Nephron (organoid): Measurements from ENCODE around the gene CST5.
A peak's percentile ranks its signal among the peaks of the same experiment; 100 is the strongest.

ENCODE experiments used
- H3K27ac Mint-ChIP-seq, 3 experiments: 2 replicates each; pipeline ENCODE4 v1.8.0; 2020; ENCODE audit warnings: mixed read lengths in 3 of 3, mild to moderate bottlenecking in 2 of 3, moderate library complexity in 1 of 3
- H3K27me3 Mint-ChIP-seq: 2 replicates; pipeline ENCODE4 v1.8.0; 2021; ENCODE audit warnings: low read depth, mild to moderate bottlenecking, moderate library complexity, mixed read lengths
- H3K36me3 Mint-ChIP-seq: 2 replicates; pipeline ENCODE4 v1.8.0; 2020; ENCODE audit warnings: low read depth, mixed read lengths
- H3K4me1 Mint-ChIP-seq: 2 replicates; pipeline ENCODE4 v1.8.0; 2020; ENCODE audit warnings: mixed read lengths
- H3K4me3 Mint-ChIP-seq, 3 experiments: 2 replicates each; pipeline ENCODE4 v1.8.0; 2020; ENCODE audit warnings: mild to moderate bottlenecking in 3 of 3, mixed read lengths in 3 of 3, moderate library complexity in 2 of 3
- H3K9me3 Mint-ChIP-seq: 2 replicates; pipeline ENCODE4 v1.8.0; 2020; ENCODE audit warnings: mixed read lengths
- TF ChIP-seq, protein P1 (sequence below), 3 experiments: fragments of 200-600 bp; sonication (generic); IDR thresholded peaks; one replicate each; pipeline ENCODE4 v1.5.0; 2021; ENCODE audit warnings: antibody characterized with exemption in 3 of 3; ENCODE audit not compliant: unreplicated experiment in 3 of 3

Gene CST5

DNA sequence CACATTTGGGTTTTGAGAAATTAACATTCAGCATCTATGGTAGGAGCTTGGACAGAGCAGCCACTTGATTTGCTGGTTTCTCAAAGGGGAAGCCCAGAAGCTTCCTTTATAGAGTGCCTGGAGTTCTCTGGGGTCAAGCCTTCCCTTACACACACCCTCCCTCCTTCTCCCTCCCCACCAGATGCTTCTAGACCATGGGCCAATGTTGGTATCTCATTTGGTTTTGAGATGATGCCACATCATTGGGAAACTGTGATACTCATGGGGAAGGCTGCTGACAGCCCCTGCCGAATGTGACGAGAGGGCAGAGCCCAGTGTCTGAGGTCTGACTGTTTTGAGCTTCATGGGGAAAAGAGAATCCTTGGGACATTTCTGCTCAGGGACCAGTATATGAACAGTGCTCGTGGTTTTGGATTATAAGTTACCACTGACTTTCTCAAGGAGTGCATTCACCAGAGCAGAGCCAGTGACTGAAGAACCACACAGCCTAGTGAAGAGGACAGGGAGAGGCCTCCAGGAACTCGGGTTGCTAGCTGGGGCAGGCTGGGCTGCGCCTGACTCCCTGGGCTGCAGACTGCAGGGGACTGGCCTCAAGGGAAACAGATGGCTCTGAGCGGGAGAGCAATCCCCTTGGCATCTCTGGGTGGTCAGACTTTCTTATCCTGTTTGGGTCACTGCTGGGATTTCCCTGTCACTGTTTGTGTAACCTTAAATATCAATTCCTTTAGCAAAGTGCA, 46.4 kb upstream of the CST5 start:
- no peaks in the 10 kb centered on the region for H3K9me3 Mint-ChIP-seq
- H3K36me3 Mint-ChIP-seq, result no peaks in the 10 kb centered on the region
- H3K27ac Mint-ChIP-seq, result no peak overlapping the region
- TF ChIP-seq, protein P1, sequence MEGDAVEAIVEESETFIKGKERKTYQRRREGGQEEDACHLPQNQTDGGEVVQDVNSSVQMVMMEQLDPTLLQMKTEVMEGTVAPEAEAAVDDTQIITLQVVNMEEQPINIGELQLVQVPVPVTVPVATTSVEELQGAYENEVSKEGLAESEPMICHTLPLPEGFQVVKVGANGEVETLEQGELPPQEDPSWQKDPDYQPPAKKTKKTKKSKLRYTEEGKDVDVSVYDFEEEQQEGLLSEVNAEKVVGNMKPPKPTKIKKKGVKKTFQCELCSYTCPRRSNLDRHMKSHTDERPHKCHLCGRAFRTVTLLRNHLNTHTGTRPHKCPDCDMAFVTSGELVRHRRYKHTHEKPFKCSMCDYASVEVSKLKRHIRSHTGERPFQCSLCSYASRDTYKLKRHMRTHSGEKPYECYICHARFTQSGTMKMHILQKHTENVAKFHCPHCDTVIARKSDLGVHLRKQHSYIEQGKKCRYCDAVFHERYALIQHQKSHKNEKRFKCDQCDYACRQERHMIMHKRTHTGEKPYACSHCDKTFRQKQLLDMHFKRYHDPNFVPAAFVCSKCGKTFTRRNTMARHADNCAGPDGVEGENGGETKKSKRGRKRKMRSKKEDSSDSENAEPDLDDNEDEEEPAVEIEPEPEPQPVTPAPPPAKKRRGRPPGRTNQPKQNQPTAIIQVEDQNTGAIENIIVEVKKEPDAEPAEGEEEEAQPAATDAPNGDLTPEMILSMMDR (IDR thresholded peaks at IDR 0.05; ENCODE audit: unreplicated experiment in 3 of 3), result no peak
- H3K27me3 Mint-ChIP-seq, result peaks cover 5% of the 10 kb centered on the region
- H3K4me3 Mint-ChIP-seq, result no peak overlapping the region
- peaks cover 6% of the 10 kb centered on the region for H3K4me1 Mint-ChIP-seq

DNA sequence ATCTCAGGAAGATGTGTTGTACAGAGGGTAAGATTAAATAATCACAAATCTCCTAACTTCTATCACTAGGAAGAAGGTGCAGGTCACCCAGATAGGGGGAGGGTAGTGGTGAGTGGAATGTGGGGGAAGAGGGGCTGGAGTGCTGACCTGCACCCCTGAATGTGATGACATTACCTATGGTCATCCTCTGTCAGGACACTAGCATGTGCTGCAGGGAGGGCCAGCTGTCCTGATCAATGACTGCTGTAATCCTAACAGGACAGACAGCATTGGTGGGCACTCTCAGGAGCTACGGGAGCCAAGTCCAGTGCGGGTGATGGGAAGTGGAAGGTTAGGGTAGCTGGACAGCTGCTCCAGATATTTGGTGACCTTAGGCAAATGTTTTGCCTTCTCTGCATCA, 45.2 kb upstream of the CST5 start:
- TF ChIP-seq, protein P1 (IDR thresholded peaks at IDR 0.05; ENCODE audit: unreplicated experiment in 3 of 3), result no peak
- peaks cover 15% of the 10 kb centered on the region for H3K4me1 Mint-ChIP-seq
- H3K27me3 Mint-ChIP-seq, result peaks cover 5% of the 10 kb centered on the region
- H3K27ac Mint-ChIP-seq, result no peak overlapping the region
- no peaks in the 10 kb centered on the region for H3K36me3 Mint-ChIP-seq
- H3K4me3 Mint-ChIP-seq, result no peak overlapping the region
- H3K9me3 Mint-ChIP-seq, result no peaks in the 10 kb centered on the region

DNA sequence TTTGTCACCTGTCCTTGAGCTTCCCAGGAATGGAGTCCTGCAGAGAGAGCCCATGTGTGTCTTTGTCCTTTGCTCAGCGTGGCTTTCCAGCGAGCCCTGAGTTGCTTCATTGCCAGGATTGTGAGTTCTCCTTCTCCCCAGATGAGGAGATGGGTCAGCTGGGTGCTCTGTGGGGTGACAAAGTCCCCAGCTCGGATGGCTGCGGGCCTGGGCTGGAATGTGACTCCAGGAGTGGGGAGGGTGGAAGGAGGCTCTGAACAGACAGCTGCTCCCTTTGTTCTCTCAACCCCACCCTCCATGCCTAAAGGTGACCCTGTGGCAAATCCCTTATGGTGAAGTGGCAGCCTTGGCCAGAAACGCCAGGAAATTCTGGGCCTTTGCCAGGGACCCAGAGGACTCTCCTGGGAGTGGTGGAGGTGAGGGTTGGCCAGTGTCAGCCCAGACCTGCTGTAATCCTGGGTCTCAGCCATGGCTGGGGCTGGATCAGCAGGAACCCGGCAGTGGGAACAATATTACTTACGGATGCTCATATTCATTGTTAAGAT, 44.4 kb upstream of the CST5 start:
- Mint-ChIP-seq H3K27ac (no peak overlapping the region), H3K4me1 (peaks cover 15% of the 10 kb centered on the region), H3K4me3 (no peak overlapping the region), H3K9me3 (no peaks in the 10 kb centered on the region), H3K27me3 (peaks cover 5% of the 10 kb centered on the region), H3K36me3 (no peaks in the 10 kb centered on the region)
- TF ChIP-seq, protein P1 (IDR thresholded peaks at IDR 0.05; ENCODE audit: unreplicated experiment in 3 of 3), result no peak

DNA sequence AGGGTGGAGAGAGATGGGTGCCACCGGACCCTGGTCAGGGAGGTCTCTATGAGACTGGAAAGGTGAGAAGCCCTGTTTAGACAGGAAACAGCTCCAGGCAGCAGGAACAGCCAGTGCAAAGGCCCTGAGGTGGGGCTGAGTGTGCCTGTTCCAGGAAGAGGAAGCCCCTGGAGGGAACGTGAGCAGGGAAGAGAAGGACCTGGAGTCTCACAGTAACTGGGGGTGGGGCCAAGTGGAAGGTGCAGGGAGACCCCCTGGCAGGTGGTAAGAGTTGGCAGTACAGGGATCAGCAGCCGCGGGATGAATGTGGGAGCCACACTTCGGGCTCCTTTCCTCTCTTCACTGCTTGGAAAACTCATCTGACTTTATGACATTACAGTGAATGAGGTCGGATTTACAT, 43.8 kb upstream of the CST5 start:
- Mint-ChIP-seq H3K27me3 (peaks cover 5% of the 10 kb centered on the region), H3K4me3 (no peak overlapping the region), H3K27ac (no peak overlapping the region), H3K9me3 (no peaks in the 10 kb centered on the region), H3K36me3 (no peaks in the 10 kb centered on the region), H3K4me1 (peaks cover 17% of the 10 kb centered on the region)
- TF ChIP-seq, protein P1 (IDR thresholded peaks at IDR 0.05; ENCODE audit: unreplicated experiment in 3 of 3), result no peak

DNA sequence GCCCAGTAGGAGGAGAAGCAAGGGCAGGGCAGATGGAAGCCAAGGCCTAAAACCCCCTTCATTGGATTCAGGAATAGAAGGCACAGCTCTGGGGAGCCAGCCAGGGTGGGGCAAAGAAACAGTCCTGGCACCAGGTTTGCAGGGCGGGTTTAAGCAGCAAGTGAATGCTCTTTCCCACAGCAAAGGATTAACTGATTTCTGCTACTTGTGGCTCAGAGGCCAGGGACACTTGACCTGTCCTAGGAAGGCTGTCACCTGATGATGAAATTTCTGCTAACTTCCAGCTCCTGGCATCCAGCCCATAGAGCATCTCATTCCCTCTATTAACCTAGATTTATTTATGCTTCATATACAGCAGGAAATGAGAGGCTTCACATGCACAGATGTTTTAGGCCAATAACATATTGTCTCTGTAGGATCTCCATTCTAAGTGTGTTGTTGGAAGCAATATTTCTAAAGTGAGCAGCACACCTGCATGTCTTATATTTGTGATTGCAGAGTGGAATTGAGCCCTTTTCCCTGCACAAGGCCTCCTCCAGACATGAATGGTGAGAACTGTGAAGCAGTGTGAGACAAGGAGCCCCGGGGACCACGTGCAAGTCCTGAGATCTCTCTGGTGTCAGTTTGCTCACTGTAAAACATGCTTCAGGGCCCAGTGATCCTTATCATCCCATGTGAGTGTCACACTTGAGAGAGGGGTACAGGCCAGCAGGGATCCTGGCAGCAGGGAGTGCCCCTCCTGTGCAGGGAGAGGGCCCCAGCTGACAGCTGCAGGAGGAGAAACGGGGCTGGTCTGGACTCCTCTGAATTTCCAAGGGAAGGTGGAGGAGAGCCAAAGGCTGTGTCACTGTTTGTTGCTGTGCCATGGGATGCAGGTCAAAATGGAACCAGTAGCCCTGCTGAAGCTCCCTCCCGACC, 41.1 kb upstream of the CST5 start:
- H3K4me1 Mint-ChIP-seq, result peaks cover 20% of the 10 kb centered on the region
- no peaks in the 10 kb centered on the region for H3K36me3 Mint-ChIP-seq
- peaks cover 5% of the 10 kb centered on the region for H3K27me3 Mint-ChIP-seq
- TF ChIP-seq, protein P1 (IDR thresholded peaks at IDR 0.05; ENCODE audit: unreplicated experiment in 3 of 3), result no peak
- H3K4me3 Mint-ChIP-seq, result no peak overlapping the region
- H3K27ac Mint-ChIP-seq, result peak overlapping the region; percentile 38 to 74 (median 53)
- H3K9me3 Mint-ChIP-seq, result no peaks in the 10 kb centered on the region
